Measurements from ENCODE around the gene LYRM4.

DNA sequence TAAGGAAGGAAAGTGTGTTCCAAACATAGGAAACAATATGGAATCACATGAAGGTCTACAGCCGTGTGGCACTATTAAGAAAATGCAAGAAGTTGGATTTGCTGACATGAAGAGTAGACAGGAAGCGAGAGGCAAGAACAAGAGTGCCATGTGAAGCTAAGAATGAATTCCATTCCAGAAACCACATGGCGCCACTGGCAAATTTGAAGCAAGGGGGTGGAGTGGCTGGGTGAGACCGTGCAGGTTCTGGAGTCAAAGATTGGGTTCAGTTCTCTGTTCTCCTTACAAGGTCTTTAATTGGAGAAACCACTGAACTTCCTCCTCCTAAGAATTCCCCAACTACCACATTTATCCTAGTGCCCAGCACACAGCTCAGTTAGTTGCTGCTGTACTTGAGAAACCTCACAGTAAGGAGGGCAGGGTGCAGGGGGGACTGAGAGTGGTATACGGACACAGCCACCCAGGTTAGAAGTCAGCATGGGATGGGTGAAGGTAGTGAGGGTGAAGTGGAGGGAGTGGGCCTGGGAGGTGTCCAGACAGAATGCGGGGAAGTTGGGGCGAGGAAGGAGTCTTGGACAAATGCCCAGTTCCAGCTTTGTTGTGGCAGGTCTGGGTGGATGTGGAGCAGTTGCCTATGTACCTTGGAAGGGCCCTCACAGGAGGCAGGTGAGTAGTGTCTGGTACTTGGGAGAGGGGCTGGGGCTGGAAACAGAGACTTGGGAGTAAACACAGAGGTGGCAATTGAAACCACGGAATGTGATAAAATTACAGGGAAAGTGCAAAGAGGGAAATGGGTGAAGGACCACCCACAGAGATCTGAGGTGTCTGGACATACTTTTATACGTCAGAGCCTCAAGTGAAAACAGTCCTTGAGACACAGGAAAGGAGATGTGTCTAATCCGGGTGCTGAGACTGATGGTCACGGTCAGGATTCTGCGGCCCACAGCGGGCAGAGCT is 14.3 kb downstream of the LYRM4 start:
- TF ChIP-seq, protein P1, sequence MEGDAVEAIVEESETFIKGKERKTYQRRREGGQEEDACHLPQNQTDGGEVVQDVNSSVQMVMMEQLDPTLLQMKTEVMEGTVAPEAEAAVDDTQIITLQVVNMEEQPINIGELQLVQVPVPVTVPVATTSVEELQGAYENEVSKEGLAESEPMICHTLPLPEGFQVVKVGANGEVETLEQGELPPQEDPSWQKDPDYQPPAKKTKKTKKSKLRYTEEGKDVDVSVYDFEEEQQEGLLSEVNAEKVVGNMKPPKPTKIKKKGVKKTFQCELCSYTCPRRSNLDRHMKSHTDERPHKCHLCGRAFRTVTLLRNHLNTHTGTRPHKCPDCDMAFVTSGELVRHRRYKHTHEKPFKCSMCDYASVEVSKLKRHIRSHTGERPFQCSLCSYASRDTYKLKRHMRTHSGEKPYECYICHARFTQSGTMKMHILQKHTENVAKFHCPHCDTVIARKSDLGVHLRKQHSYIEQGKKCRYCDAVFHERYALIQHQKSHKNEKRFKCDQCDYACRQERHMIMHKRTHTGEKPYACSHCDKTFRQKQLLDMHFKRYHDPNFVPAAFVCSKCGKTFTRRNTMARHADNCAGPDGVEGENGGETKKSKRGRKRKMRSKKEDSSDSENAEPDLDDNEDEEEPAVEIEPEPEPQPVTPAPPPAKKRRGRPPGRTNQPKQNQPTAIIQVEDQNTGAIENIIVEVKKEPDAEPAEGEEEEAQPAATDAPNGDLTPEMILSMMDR (IDR thresholded peaks at IDR 0.05; ENCODE audit: insufficient read depth, low read length): no peak
- TF ChIP-seq, protein P2, sequence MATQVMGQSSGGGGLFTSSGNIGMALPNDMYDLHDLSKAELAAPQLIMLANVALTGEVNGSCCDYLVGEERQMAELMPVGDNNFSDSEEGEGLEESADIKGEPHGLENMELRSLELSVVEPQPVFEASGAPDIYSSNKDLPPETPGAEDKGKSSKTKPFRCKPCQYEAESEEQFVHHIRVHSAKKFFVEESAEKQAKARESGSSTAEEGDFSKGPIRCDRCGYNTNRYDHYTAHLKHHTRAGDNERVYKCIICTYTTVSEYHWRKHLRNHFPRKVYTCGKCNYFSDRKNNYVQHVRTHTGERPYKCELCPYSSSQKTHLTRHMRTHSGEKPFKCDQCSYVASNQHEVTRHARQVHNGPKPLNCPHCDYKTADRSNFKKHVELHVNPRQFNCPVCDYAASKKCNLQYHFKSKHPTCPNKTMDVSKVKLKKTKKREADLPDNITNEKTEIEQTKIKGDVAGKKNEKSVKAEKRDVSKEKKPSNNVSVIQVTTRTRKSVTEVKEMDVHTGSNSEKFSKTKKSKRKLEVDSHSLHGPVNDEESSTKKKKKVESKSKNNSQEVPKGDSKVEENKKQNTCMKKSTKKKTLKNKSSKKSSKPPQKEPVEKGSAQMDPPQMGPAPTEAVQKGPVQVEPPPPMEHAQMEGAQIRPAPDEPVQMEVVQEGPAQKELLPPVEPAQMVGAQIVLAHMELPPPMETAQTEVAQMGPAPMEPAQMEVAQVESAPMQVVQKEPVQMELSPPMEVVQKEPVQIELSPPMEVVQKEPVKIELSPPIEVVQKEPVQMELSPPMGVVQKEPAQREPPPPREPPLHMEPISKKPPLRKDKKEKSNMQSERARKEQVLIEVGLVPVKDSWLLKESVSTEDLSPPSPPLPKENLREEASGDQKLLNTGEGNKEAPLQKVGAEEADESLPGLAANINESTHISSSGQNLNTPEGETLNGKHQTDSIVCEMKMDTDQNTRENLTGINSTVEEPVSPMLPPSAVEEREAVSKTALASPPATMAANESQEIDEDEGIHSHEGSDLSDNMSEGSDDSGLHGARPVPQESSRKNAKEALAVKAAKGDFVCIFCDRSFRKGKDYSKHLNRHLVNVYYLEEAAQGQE (IDR thresholded peaks at IDR 0.05; ENCODE audit: insufficient replicate concordance, low read depth): no peak
- TF ChIP-seq GABPA (IDR thresholded peaks at IDR 0.05; ENCODE audit: low read depth): no peak
